ENCODE measurements around the gene UMAD1.

Gene UMAD1

DNA sequence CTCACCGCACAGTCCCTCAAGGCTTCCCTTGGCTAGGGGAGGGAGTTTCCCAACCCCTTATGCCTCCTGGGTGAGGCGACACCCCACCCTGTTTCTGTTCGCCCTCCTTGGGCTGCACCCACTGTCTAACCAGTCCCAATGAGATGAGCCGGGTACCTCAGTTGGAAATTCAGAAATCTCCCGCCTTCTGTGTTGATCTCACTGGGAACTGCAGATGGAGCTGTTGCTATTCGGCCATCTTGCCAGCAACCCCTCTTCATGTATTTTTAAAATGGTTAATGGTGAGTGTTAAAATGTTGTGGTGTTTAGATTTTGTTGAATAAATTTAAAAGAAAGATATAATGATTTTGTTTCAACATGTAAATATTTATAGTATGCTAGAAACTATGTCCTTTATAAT, 22.0 kb downstream of the UMAD1 start (continued):
- TF ChIP-seq TSHZ2 (CRISPR knock-in tag; IDR thresholded peaks at IDR 0.05) (no peak), ZFP3 (CRISPR knock-in tag; IDR thresholded peaks at IDR 0.05) (no peak)

GRCh38 chr7:7664291-7664690, 23.7 kb downstream of the UMAD1 start:
- no peak for ATAC-seq
- TF ChIP-seq ZNF70 (CRISPR knock-in tag; IDR thresholded peaks at IDR 0.05) (no peak), ZFP30 (CRISPR knock-in tag; IDR thresholded peaks at IDR 0.05) (no peak), ZFP3 (CRISPR knock-in tag; IDR thresholded peaks at IDR 0.05) (no peak), BACH2 (CRISPR knock-in tag; IDR thresholded peaks at IDR 0.05; ENCODE audit: borderline replicate concordance) (no peak), CSRNP3 (CRISPR knock-in tag; IDR thresholded peaks at IDR 0.05) (no peak), ISL1 (CRISPR knock-in tag; IDR thresholded peaks at IDR 0.05) (no peak), OSR1 (CRISPR knock-in tag; IDR thresholded peaks at IDR 0.05) (no peak), SNAI2 (CRISPR knock-in tag; IDR thresholded peaks at IDR 0.05) (no peak)
- TF ChIP-seq, protein P1, sequence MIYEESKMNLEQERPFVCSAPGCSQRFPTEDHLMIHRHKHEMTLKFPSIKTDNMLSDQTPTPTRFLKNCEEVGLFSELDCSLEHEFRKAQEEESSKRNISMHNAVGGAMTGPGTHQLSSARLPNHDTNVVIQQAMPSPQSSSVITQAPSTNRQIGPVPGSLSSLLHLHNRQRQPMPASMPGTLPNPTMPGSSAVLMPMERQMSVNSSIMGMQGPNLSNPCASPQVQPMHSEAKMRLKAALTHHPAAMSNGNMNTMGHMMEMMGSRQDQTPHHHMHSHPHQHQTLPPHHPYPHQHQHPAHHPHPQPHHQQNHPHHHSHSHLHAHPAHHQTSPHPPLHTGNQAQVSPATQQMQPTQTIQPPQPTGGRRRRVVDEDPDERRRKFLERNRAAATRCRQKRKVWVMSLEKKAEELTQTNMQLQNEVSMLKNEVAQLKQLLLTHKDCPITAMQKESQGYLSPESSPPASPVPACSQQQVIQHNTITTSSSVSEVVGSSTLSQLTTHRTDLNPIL (CRISPR knock-in tag; IDR thresholded peaks at IDR 0.05; ENCODE audit: low read depth), result no peak
- TF ChIP-seq, protein P2, sequence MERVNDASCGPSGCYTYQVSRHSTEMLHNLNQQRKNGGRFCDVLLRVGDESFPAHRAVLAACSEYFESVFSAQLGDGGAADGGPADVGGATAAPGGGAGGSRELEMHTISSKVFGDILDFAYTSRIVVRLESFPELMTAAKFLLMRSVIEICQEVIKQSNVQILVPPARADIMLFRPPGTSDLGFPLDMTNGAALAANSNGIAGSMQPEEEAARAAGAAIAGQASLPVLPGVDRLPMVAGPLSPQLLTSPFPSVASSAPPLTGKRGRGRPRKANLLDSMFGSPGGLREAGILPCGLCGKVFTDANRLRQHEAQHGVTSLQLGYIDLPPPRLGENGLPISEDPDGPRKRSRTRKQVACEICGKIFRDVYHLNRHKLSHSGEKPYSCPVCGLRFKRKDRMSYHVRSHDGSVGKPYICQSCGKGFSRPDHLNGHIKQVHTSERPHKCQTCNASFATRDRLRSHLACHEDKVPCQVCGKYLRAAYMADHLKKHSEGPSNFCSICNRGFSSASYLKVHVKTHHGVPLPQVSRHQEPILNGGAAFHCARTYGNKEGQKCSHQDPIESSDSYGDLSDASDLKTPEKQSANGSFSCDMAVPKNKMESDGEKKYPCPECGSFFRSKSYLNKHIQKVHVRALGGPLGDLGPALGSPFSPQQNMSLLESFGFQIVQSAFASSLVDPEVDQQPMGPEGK (CRISPR knock-in tag; IDR thresholded peaks at IDR 0.05; ENCODE audit: borderline replicate concordance), result no peak

DNA sequence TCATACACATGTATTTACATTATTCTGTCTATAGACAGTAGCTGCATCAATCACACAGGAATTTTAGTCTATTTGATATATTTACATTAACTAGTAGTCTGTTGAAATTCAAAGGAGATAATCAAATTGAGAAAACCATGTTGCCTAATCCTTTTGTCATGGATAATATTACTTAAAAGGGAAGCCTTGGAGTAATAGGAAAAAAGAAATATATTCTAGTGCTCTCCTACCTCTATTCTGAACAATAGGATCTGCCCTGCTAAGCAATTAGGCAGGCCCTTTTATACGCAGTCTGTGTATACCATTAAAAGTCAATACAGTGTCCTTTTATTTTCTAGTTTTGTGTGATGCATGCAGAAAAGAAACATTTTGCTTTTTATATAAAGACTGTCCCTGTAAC, 24.5 kb downstream of the UMAD1 start:
- no peak for ATAC-seq
- TF ChIP-seq TOX (CRISPR knock-in tag; IDR thresholded peaks at IDR 0.05; ENCODE audit: borderline replicate concordance) (no peak), SNAI2 (CRISPR knock-in tag; IDR thresholded peaks at IDR 0.05) (no peak), TCF4 (CRISPR knock-in tag; IDR thresholded peaks at IDR 0.05; ENCODE audit: borderline replicate concordance) (no peak), GLIS3 (CRISPR knock-in tag; IDR thresholded peaks at IDR 0.05) (no peak), OSR1 (CRISPR knock-in tag; IDR thresholded peaks at IDR 0.05) (no peak), POU6F1 (CRISPR knock-in tag; IDR thresholded peaks at IDR 0.05; ENCODE audit: borderline replicate concordance, low read depth) (no peak), TSHZ2 (CRISPR knock-in tag; IDR thresholded peaks at IDR 0.05) (no peak), ISL1 (CRISPR knock-in tag; IDR thresholded peaks at IDR 0.05) (no peak), BACH2 (CRISPR knock-in tag; IDR thresholded peaks at IDR 0.05; ENCODE audit: borderline replicate concordance) (no peak), ARNTL (CRISPR knock-in tag; IDR thresholded peaks at IDR 0.05; ENCODE audit: borderline replicate concordance, low read depth) (no peak), CSDC2 (CRISPR knock-in tag; IDR thresholded peaks at IDR 0.05) (no peak), CSRNP3 (CRISPR knock-in tag; IDR thresholded peaks at IDR 0.05) (no peak), RARB (CRISPR knock-in tag; IDR thresholded peaks at IDR 0.05) (no peak)
- TF ChIP-seq, protein P1 (CRISPR knock-in tag; IDR thresholded peaks at IDR 0.05; ENCODE audit: low read depth), result no peak

Measured in SK-N-SH treated with all-trans-retinoic acid at 6 μM for 48 hours (cell line).